Epithelial cell of proximal tubule (primary cell): ENCODE data around the gene LARP7. TPM values are rescaled to one million over a fixed set of nuclear protein-coding genes. Genes with fewer than 3 reads are reported as not detected.

Experiments
- DNase-seq: peaks from one replicate; pipeline ENCODE4 v3.0.0-alpha.2; 2011; ENCODE audit warnings: low read depth
- H3K4me3 ChIP-seq: 2 replicates; pipeline ENCODE4 v1.5.1; 2011; ENCODE audit warnings: low read depth, mild to moderate bottlenecking, low read length
- CTCF ChIP-seq: conservative IDR thresholded peaks from 2 replicates; pipeline ENCODE4 v1.5.1; 2012; ENCODE audit warnings: low read depth, mild to moderate bottlenecking, low read length
- total RNA-seq: library from RNA; depleted of rRNA; stranded (reverse); fragments of >200 nt; gene quantifications from 2 replicates; pipeline ENCODE4 v1.2.3, GENCODE V29; 2015

The LARP7 gene
- total RNA-seq, 1 donor from 2014 or later, result 31.8 TPM

GRCh38 chr4:112645541-112646329 lies 8.8 kb downstream of the LARP7 start:
- no peak for DNase-seq
- no peak overlapping the region for H3K4me3 ChIP-seq
- no peak for TF ChIP-seq CTCF

- DNase-seq, result no peak
- H3K4me3 ChIP-seq, result no peak overlapping the region
- no peak for TF ChIP-seq CTCF
Observed at GRCh38 chr4:112646632-112647537, 9.9 kb downstream of the LARP7 start.

DNA sequence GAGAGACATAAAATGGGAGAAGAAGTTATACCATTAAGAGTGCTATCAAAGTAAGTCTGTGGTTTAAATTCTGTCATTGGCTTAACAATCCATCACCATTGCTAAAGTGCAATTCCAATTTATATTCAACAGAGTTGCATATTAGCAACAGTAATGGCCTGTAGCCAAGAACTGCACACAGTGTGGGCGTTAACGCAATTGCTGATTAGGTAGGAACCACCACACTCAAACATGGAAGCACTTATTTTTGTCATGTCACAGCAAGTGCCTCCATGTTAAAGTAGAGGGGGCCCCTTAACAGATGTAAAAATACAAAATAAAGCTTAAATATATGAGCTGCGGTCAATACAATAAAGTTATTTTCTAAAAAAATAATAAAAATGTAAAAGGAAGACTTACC lies 10.8 kb downstream of the LARP7 start:
- no peak overlapping the region for H3K4me3 ChIP-seq
- no peak for TF ChIP-seq CTCF

GRCh38 chr4:112648263-112649054 lies 11.5 kb downstream of the LARP7 start:
- no peak for DNase-seq
- no peak for TF ChIP-seq CTCF
- H3K4me3 ChIP-seq, result no peak overlapping the region

More for the DNA sequence above, 10.8 kb downstream of the LARP7 start:
- no peak for DNase-seq

GRCh38 chr4:112649055-112649408 lies 12.1 kb downstream of the LARP7 start:
- H3K4me3 ChIP-seq, result no peak overlapping the region
- DNase-seq, result no peak
- TF ChIP-seq CTCF, result no peak

DNA sequence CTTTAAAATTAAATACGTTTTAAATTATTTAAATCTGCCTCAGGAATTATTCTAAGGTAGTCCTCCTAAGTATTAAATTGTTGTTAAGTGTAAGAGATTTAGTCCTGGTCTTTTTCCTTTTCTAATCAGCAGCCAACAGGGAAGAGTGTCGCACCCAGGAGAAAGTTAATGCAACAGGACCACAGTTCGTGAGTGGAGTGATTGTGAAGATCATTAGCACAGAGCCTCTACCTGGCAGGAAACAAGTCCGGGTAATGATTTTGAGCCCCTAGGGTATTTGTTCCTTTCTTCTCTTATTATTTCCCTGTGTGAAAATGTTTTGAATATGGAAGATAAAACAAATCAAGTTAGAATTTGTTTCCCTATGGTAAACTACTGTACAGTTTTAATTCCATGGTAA lies 13.4 kb downstream of the LARP7 start:
- DNase-seq, result no peak
- H3K4me3 ChIP-seq, result no peak overlapping the region
- TF ChIP-seq CTCF, result no peak
